PC-3 (cell line): ENCODE data around the gene CPA1. TPM values are rescaled to one million over a fixed set of nuclear protein-coding genes. Genes with fewer than 3 reads are reported as not detected.

Experiments used
- ATAC-seq: fragments of 200-7000 bp; cut with Tn5 transposase; 2 replicates; pipeline ENCODE4 v1.9.1; 2020; ENCODE audit warnings: mild to moderate bottlenecking, moderate library complexity
- BruUV-seq: library from RNA; stranded (reverse); fragments of 400-500 nt; replicated peaks from 2 replicates; lab custom pipeline; 2021; lab: Mats Ljungman, UMichigan
- CTCF ChIA-PET: fragments of 300-600 bp; sonication (Branson Sonifier 250); formaldehyde crosslinking; loops from one replicate; lab custom pipeline; 2022; ENCODE audit warnings: antibody characterized with exemption; lab: Charles Lee
- POLR2A ChIA-PET: fragments of 300-600 bp; sonication (Branson Sonifier 250); formaldehyde crosslinking; loops from one replicate; lab custom pipeline; 2022; ENCODE audit warnings: antibody characterized with exemption; ENCODE audit not compliant: unreplicated experiment; lab: Charles Lee
- DNase-seq: peaks from one replicate; pipeline ENCODE4 v3.0.0-alpha.2; 2015
- H2AFZ ChIP-seq: fragments of 300-600 bp; sonication (generic); 2 replicates; pipeline ENCODE4 v1.6.0; 2016; ENCODE audit warnings: antibody characterized with exemption, low read length
- H3F3A ChIP-seq: fragments of 300-600 bp; sonication (generic); one replicate; pipeline ENCODE4 v1.6.0; 2017; ENCODE audit warnings: antibody characterized with exemption, low read length, control low read depth, mild to moderate bottlenecking; ENCODE audit not compliant: unreplicated experiment
- H3K27ac ChIP-seq: fragments of 300-600 bp; sonication (generic); 2 replicates; pipeline ENCODE4 v1.5.1; 2016; ENCODE audit warnings: mild to moderate bottlenecking, low read length
- H3K27me3 ChIP-seq: fragments of 300-600 bp; sonication (generic); 2 replicates; pipeline ENCODE4 v1.6.1; 2016; ENCODE audit warnings: low read length, mixed read lengths
- H3K36me3 ChIP-seq: fragments of 300-600 bp; sonication (generic); 2 replicates; pipeline ENCODE4 v1.6.1; 2016; ENCODE audit warnings: low read depth, mixed run types, low read length, mixed read lengths
- H3K4me1 ChIP-seq: fragments of 300-600 bp; sonication (generic); 2 replicates; pipeline ENCODE4 v1.5.1; 2016; ENCODE audit warnings: low read length; ENCODE audit not compliant: insufficient read depth
- H3K4me2 ChIP-seq: fragments of 300-600 bp; sonication (generic); 2 replicates; pipeline ENCODE4 v1.6.0; 2016; ENCODE audit warnings: low read length
- H3K4me3 ChIP-seq: fragments of 300-600 bp; sonication (generic); 2 replicates; pipeline ENCODE4 v1.5.1; 2016; ENCODE audit warnings: mild to moderate bottlenecking, low read length, mixed read lengths
- H3K79me2 ChIP-seq: fragments of 300-600 bp; sonication (generic); 2 replicates; pipeline ENCODE4 v1.6.1; 2017; ENCODE audit warnings: low read length, mixed read lengths
- H3K9ac ChIP-seq: fragments of 300-600 bp; sonication (generic); 2 replicates; pipeline ENCODE4 v1.6.0; 2016; ENCODE audit warnings: mild to moderate bottlenecking, low read length
- H3K9me2 ChIP-seq: fragments of 300-600 bp; sonication (generic); replicated peaks from 2 replicates; pipeline ENCODE4 v1.6.1; 2016; ENCODE audit warnings: mixed run types, low read length, mixed read lengths
- H3K9me3 ChIP-seq: fragments of 300-600 bp; sonication (generic); 2 replicates; pipeline ENCODE4 v1.6.1; 2016; ENCODE audit warnings: low read length, mixed read lengths
- H4K20me1 ChIP-seq: fragments of 300-600 bp; sonication (generic); 2 replicates; pipeline ENCODE4 v1.6.1; 2016; ENCODE audit warnings: low read length, mixed read lengths
- EZH2 ChIP-seq: fragments of 300-600 bp; sonication (generic); IDR thresholded peaks from one replicate; pipeline ENCODE4 v1.6.1; 2017; ENCODE audit warnings: antibody characterized with exemption, mild to moderate bottlenecking, low read length; ENCODE audit not compliant: unreplicated experiment
- EZH2phosphoT487 ChIP-seq: fragments of 300-600 bp; sonication (generic); IDR thresholded peaks from 2 replicates; pipeline ENCODE4 v1.6.1; 2018; ENCODE audit warnings: mild to moderate bottlenecking, antibody characterized with exemption, low read length, borderline replicate concordance
- intact Hi-C: fragments of 100-400 bp; cut with micrococcal nuclease; formaldehyde crosslinking; loops from 2 replicates; pipeline ENCODE4 v1.9.0; 2023
- total RNA-seq: library from RNA; depleted of rRNA; stranded (reverse); fragments of >200 nt; gene quantifications from 2 replicates; pipeline ENCODE4 v1.2.3, GENCODE V29; 2014
- TF ChIP-seq, protein P1 (sequence below): fragments of 300-600 bp; sonication (generic); conservative IDR thresholded peaks from 2 replicates; pipeline ENCODE4 v1.5.1; 2017; ENCODE audit warnings: antibody characterized with exemption, low read depth, mild to moderate bottlenecking, low read length

CPA1 gene
- total RNA-seq, 1 experiment from 2014 or later: not detected

- Histone ChIP-seq H3K9me2 (no peaks in the 10 kb centered on the region), H3K4me2 (no peak overlapping the region), H3K4me3 (no peak overlapping the region), H2AFZ (no peak overlapping the region), H3K27me3 (no peaks in the 10 kb centered on the region), H3K9me3 (peaks cover 4% of the 10 kb centered on the region; the same call in 1 of the 2 replicates), H3K9ac (no peak overlapping the region), H3K79me2 (no peaks in the 10 kb centered on the region), H3K4me1 (peaks cover 35% of the 10 kb centered on the region), H3K27ac (no peak overlapping the region), H3K36me3 (no peaks in the 10 kb centered on the region), H3F3A (peaks cover 5% of the 10 kb centered on the region), H4K20me1 (no peaks in the 10 kb centered on the region)
- BruUV-seq: no TSS peak
- intact Hi-C loops: loop anchor here (5.0 kb wide), 1 partner anchor 286 kb away; the partner anchor contains the start of gene KLHDC10
- ChIA-PET POLR2A (no interaction called here), CTCF (no interaction called here)
- ATAC-seq (no peak), DNase-seq (no peak)
- TF ChIP-seq EZH2 (no peak), EZH2phosphoT487 (no peak)
- TF ChIP-seq, protein P1, sequence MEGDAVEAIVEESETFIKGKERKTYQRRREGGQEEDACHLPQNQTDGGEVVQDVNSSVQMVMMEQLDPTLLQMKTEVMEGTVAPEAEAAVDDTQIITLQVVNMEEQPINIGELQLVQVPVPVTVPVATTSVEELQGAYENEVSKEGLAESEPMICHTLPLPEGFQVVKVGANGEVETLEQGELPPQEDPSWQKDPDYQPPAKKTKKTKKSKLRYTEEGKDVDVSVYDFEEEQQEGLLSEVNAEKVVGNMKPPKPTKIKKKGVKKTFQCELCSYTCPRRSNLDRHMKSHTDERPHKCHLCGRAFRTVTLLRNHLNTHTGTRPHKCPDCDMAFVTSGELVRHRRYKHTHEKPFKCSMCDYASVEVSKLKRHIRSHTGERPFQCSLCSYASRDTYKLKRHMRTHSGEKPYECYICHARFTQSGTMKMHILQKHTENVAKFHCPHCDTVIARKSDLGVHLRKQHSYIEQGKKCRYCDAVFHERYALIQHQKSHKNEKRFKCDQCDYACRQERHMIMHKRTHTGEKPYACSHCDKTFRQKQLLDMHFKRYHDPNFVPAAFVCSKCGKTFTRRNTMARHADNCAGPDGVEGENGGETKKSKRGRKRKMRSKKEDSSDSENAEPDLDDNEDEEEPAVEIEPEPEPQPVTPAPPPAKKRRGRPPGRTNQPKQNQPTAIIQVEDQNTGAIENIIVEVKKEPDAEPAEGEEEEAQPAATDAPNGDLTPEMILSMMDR: no peak
Measured at GRCh38 chr7:130358471-130358870, 21.8 kb upstream of the CPA1 start.

DNA sequence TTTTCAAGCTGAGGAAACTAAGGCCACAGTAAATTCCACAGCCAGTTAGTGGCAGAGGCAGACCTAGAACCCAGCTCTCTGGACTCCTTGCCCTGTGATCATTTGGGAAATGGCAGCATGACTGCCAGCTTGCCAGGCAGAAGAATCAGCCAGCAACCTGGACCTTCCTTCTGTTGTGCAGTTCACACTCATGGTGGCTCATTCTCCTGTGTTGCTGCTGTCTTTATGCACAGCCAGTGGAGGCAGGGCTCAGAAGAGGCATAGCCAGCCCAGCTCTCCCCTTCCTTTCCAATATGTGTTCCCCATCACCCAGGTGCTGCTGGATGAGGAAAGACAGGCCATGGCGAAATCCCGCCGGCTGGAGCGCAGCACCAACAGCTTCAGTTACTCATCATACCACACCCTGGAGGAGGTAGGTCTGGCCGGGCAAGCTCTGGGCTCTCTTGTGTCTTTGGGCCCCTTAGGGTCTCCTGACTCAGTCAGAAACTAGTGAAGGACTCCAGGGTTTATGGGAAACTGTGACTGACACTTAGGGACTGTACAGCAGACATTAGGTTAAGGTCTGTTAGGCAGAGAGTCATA lies 20.9 kb upstream of the CPA1 start:
- no peak for ATAC-seq
- Histone ChIP-seq H3K4me3 (no peak overlapping the region), H3K27me3 (no peaks in the 10 kb centered on the region), H3K4me1 (peaks cover 44% of the 10 kb centered on the region), H3F3A (peaks cover 8% of the 10 kb centered on the region), H3K36me3 (no peaks in the 10 kb centered on the region), H3K9me2 (no peaks in the 10 kb centered on the region), H2AFZ (no peak overlapping the region), H3K79me2 (no peaks in the 10 kb centered on the region), H3K9ac (no peak overlapping the region), H4K20me1 (no peaks in the 10 kb centered on the region), H3K27ac (no peak overlapping the region), H3K9me3 (peaks cover 4% of the 10 kb centered on the region; the same call in 1 of the 2 replicates), H3K4me2 (no peak overlapping the region)
- intact Hi-C loops: loop anchor here (5.0 kb wide), 1 partner anchor 287 kb away; the partner anchor contains the start of gene KLHDC10
- TF ChIP-seq, protein P1: no peak
- TF ChIP-seq EZH2 (no peak), EZH2phosphoT487 (no peak)
- BruUV-seq: no TSS peak
- ChIA-PET POLR2A (no interaction called here), CTCF (no interaction called here)
- DNase-seq: no peak

DNA sequence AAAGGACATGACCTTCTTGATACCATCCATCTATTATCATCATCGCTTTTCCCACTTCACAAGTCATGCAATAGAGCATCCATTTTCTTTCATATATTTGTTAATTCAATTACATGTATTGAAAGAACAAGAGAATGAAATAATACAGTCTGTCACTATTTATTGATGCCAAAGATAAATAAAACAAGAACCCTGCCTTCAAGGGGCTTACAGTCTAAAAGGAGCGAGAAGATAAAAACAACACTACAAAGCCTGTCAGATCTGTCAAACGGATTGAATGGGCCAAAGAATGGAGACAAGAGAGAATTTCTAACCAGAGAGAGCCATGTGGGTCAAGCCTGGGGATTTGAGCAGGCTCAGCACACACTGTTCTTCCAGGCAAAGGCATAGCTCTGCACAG lies 19.8 kb upstream of the CPA1 start:
- POLR2A ChIA-PET: no interaction called here
- ATAC-seq: no peak

More for the DNA sequence above, 19.8 kb upstream of the CPA1 start:
- Histone ChIP-seq H3K9me2 (no peaks in the 10 kb centered on the region), H3F3A (peaks cover 8% of the 10 kb centered on the region), H2AFZ (no peak overlapping the region), H3K27ac (no peak overlapping the region), H3K79me2 (no peaks in the 10 kb centered on the region), H4K20me1 (no peaks in the 10 kb centered on the region), H3K4me1 (peaks cover 47% of the 10 kb centered on the region), H3K9ac (no peak overlapping the region), H3K27me3 (no peaks in the 10 kb centered on the region), H3K4me3 (no peak overlapping the region), H3K9me3 (peaks cover 4% of the 10 kb centered on the region; the same call in 1 of the 2 replicates), H3K4me2 (no peak overlapping the region), H3K36me3 (no peaks in the 10 kb centered on the region)
- TF ChIP-seq EZH2 (no peak), EZH2phosphoT487 (no peak)
- TF ChIP-seq, protein P1: no peak
- intact Hi-C loops: no loop called here
- DNase-seq: no peak
- no TSS peak for BruUV-seq
- CTCF ChIA-PET: no interaction called here
